ENCODE measurements around the gene OXNAD1.

DNA sequence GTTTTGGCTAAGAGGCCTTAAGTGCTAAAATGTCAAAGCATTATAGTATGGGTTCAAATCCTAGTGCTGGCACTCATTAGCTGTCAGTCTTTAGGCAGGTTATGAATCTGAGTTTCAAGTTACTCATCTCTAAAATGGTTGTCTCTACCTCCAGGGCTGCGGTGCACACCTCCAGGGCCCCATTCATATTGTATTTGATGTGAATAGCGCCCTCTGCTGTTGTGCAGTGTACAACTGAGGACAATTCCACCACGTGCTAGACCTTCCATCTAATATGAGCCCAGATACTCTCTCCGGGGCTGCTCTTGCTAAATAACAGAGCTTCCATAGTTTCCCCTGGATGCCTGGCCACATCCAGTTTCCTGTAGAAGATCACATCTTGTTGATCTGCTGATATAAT, 54.3 kb downstream of the OXNAD1 start:
- TF ChIP-seq EZH2 (IDR thresholded peaks at IDR 0.05; ENCODE audit: insufficient read depth, poor library complexity, severe bottlenecking) = no peak
- no peak for TF ChIP-seq EZH2phosphoT487 (IDR thresholded peaks at IDR 0.05; ENCODE audit: insufficient read depth, low read depth)

All from GM23248 (cell line).